AG04450 (cell line): Measurements from ENCODE around the gene NHLH1. TPM values are rescaled to one million over a fixed set of nuclear protein-coding genes. Genes with fewer than 3 reads are reported as not detected.

ENCODE experiments used
- CTCF ChIA-PET: fragments of 300-600, 350-600 bp; formaldehyde crosslinking; extraction: SDS; loops from one replicate; lab custom pipeline; 2022; ENCODE audit warnings: antibody characterized with exemption, inconsistent platforms; lab: Charles Lee
- POLR2A ChIA-PET: fragments of 350-600 bp; formaldehyde crosslinking; extraction: SDS; loops from one replicate; lab custom pipeline; 2021; ENCODE audit warnings: antibody characterized with exemption, inconsistent platforms; lab: Yijun Ruan, JAX
- DNase-seq: peaks from one replicate; pipeline ENCODE4 v3.0.0-alpha.2; 2011; ENCODE audit warnings: low read depth, low spot score
- H3K27ac ChIP-seq: one replicate; pipeline ENCODE4 v1.5.1; 2012; ENCODE audit warnings: low read depth, low read length, control low read depth
- H3K27me3 ChIP-seq: one replicate; pipeline ENCODE4 v1.6.0; 2012; ENCODE audit warnings: low read length; ENCODE audit not compliant: control insufficient read depth, insufficient read depth
- H3K4me3 ChIP-seq: 2 replicates; pipeline ENCODE4 v1.5.1; 2011; ENCODE audit warnings: mild to moderate bottlenecking, low read depth, low read length, control low read depth
- H3K9me3 ChIP-seq: 2 replicates; pipeline ENCODE4 v1.5.1; 2012; ENCODE audit warnings: low read length; ENCODE audit not compliant: control insufficient read depth, insufficient read depth
- polyA plus RNA-seq: library from polyadenylated mRNA; depleted of rRNA; stranded (reverse); fragments of >200 nt; gene quantifications from 2 replicates; pipeline ENCODE4 v1.2.3, GENCODE V29; 2011
- TF ChIP-seq, protein P1 (sequence below): IDR thresholded peaks from 2 replicates; pipeline ENCODE4 v1.5.1; 2011; ENCODE audit warnings: low read depth, low read length, control low read depth, inconsistent platforms

Gene NHLH1
- polyA plus RNA-seq, 1 experiment, result 0.35 TPM

DNA sequence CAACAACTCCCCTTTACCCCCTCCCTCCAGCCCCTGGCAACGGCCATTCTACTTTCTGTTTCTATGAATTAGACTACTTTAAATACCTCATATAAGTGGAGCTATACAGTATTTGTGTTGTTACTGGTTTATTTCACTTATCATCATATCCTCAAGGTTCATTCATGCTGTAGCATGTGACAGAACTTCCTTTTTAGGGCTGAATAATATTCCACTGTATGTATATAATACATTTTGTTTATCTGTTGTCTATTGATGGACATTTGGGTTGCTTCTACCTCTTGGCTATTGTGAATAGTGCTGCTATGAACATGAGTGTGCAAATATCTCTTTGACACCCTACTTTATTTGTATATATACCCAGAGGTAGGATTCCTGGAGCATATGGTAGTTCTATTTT is 2.2 kb downstream of the NHLH1 start:
- H3K27ac ChIP-seq, result no peak overlapping the region
- CTCF ChIA-PET, result interaction anchor here (0.9 to 2.1 kb wide), 3 partner anchors 8 to 284 kb away, joined by 3 to 9 read pairs (median 3); no protein-coding TSS in a partner anchor
- no peaks in the 10 kb centered on the region for H3K9me3 ChIP-seq
- TF ChIP-seq, protein P1, sequence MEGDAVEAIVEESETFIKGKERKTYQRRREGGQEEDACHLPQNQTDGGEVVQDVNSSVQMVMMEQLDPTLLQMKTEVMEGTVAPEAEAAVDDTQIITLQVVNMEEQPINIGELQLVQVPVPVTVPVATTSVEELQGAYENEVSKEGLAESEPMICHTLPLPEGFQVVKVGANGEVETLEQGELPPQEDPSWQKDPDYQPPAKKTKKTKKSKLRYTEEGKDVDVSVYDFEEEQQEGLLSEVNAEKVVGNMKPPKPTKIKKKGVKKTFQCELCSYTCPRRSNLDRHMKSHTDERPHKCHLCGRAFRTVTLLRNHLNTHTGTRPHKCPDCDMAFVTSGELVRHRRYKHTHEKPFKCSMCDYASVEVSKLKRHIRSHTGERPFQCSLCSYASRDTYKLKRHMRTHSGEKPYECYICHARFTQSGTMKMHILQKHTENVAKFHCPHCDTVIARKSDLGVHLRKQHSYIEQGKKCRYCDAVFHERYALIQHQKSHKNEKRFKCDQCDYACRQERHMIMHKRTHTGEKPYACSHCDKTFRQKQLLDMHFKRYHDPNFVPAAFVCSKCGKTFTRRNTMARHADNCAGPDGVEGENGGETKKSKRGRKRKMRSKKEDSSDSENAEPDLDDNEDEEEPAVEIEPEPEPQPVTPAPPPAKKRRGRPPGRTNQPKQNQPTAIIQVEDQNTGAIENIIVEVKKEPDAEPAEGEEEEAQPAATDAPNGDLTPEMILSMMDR, result no peak
- H3K27me3 ChIP-seq, result peaks cover 11% of the 10 kb centered on the region
- POLR2A ChIA-PET, result no interaction called here
- H3K4me3 ChIP-seq, result no peak overlapping the region
- DNase-seq, result no peak

DNA sequence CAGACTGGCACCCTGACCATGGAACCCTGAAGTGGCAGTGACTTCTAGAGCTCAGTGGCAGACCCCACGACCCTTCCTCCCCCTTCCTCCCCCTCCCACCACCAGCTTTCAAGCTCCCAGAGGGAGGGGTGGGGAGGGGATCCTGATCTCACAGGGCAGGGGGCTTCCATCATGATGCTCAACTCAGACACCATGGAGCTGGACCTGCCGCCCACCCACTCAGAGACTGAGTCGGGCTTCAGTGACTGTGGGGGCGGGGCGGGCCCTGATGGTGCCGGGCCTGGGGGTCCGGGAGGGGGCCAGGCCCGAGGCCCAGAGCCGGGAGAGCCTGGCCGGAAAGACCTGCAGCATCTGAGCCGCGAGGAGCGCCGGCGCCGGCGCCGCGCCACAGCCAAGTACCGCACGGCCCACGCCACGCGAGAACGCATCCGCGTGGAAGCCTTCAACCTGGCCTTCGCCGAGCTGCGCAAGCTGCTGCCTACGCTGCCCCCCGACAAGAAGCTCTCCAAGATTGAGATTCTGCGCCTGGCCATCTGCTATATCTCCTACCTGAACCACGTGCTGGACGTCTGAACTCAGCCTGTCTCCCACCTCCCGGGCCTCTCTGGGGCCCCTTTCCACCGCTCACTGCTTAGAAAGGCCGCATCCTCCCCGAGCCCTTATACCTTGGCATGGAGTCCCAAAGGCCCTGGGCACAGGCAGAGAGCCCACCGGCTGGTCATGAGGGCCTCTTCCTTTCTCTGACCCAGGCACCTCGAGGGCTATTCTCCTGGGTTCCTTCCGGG is 3.9 kb downstream of the NHLH1 start:
- CTCF ChIA-PET, result interaction anchor here (0.5 to 2.2 kb wide), 2 partner anchors 285 to 305 kb away, joined by 3 to 5 read pairs; no protein-coding TSS in a partner anchor

DNA sequence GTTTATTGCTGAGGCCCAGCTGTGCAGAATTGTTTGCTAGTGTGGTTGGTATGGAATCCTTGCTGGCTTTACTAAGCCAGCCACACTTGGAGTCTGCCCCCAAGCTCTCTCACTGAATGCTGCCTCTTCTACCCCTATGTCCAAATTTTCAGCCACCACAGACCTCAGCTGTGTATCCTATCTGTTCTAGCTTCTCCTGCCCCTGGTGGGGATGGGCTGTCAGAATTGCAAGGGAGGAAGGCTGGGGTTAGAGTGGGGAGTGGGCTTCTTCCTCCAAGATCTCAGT is 4.4 kb downstream of the NHLH1 start:
- Histone ChIP-seq H3K9me3 (no peaks in the 10 kb centered on the region), H3K27ac (no peak overlapping the region), H3K27me3 (peaks cover 11% of the 10 kb centered on the region), H3K4me3 (no peak overlapping the region)
- POLR2A ChIA-PET, result no interaction called here
- TF ChIP-seq, protein P1, result no peak
- CTCF ChIA-PET, result interaction anchor here (2.2 kb wide), 1 partner anchor 285 kb away, joined by 5 read pairs; no protein-coding TSS in a partner anchor
- DNase-seq, result no peak

More for the DNA sequence above, 3.9 kb downstream of the NHLH1 start:
- Histone ChIP-seq H3K27me3 (peaks cover 13% of the 10 kb centered on the region), H3K4me3 (no peak overlapping the region), H3K9me3 (no peaks in the 10 kb centered on the region), H3K27ac (no peak overlapping the region)
- TF ChIP-seq, protein P1, result no peak
- POLR2A ChIA-PET, result no interaction called here
- DNase-seq, result no peak

DNA sequence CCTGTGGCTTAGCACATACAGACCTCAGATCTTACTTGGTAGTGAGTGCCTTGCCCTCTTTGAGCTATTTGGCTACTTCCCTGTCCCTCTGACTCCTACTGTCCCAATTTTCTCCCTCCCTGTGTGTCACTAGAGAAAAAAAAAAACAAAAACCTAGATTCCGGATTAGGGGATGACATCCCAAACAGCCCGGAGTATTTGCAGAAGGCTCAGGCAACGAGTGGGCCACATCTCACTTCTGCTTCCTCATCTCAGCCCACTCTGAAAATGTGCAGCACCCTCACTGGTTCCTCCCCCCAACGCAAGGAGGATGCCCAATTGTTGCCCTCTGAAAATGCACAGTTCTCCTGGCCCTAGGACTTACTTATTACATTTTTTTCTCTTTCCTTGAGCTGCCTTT is 4.9 kb downstream of the NHLH1 start:
- no peak overlapping the region for H3K4me3 ChIP-seq
- TF ChIP-seq, protein P1, result no peak

DNA sequence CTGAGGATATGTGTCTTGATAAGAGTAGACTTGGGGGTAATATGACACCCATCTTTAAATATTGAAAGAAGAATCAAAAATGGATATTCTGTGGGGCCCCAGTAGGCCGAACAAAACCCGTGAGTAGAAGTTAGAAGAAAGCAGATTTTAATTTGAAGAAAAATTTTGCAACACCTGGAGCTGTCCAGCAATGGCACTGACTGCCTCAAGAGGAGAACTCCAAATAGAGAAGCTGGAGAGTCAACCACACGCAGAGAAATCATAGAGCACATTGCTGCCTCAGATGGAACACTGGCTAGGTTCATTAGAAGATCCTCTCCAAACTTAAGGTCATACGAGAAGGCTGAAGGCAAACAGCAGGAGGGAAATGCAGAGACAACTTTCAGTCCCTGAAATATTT is 6.8 kb downstream of the NHLH1 start:
- no peak for DNase-seq
- ChIA-PET CTCF (interaction anchor here (2.1 to 5.6 kb wide), 2 partner anchors 19 to 288 kb away, joined by 9 to 49 read pairs; no protein-coding TSS in a partner anchor), POLR2A (no interaction called here)
- Histone ChIP-seq H3K4me3 (no peak overlapping the region), H3K27me3 (peaks cover 5% of the 10 kb centered on the region), H3K27ac (no peak overlapping the region), H3K9me3 (no peaks in the 10 kb centered on the region)
- TF ChIP-seq, protein P1, result no peak

More for the DNA sequence above, 4.9 kb downstream of the NHLH1 start:
- Histone ChIP-seq H3K27ac (no peak overlapping the region), H3K9me3 (no peaks in the 10 kb centered on the region), H3K27me3 (peaks cover 8% of the 10 kb centered on the region)
- CTCF ChIA-PET, result interaction anchor here (2.2 kb wide), 1 partner anchor 286 kb away, joined by 5 read pairs; no protein-coding TSS in a partner anchor
- no peak for DNase-seq
- POLR2A ChIA-PET, result no interaction called here
